Loucy (cell line): ENCODE results near the gene TSPEAR.

Source experiments
- EZH2phosphoT487 ChIP-seq: fragments of 200-600 bp; IDR thresholded peaks from 2 replicates; pipeline ENCODE4 v1.6.1; 2018; ENCODE audit warnings: antibody characterized with exemption, mild to moderate bottlenecking, moderate library complexity, borderline replicate concordance
- TF ChIP-seq, protein P1 (sequence below): fragments of 200-600 bp; sonication (generic); conservative IDR thresholded peaks from 2 replicates; pipeline ENCODE4 v1.5.1; 2014; ENCODE audit warnings: mild to moderate bottlenecking, antibody characterized with exemption, low read length

GRCh38 chr21:44529503-44530125 is 181.8 kb downstream of the TSPEAR start:
- TF ChIP-seq, protein P1, sequence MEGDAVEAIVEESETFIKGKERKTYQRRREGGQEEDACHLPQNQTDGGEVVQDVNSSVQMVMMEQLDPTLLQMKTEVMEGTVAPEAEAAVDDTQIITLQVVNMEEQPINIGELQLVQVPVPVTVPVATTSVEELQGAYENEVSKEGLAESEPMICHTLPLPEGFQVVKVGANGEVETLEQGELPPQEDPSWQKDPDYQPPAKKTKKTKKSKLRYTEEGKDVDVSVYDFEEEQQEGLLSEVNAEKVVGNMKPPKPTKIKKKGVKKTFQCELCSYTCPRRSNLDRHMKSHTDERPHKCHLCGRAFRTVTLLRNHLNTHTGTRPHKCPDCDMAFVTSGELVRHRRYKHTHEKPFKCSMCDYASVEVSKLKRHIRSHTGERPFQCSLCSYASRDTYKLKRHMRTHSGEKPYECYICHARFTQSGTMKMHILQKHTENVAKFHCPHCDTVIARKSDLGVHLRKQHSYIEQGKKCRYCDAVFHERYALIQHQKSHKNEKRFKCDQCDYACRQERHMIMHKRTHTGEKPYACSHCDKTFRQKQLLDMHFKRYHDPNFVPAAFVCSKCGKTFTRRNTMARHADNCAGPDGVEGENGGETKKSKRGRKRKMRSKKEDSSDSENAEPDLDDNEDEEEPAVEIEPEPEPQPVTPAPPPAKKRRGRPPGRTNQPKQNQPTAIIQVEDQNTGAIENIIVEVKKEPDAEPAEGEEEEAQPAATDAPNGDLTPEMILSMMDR = no peak
- TF ChIP-seq EZH2phosphoT487 = no peak
